22Rv1 (cell line): ENCODE results near the gene WDFY2.

ENCODE experiments used
- ZFX ChIP-seq: fragments of 450-650 bp; IDR thresholded peaks from 2 replicates; pipeline ENCODE4 v1.6.1; 2017; ENCODE audit warnings: antibody characterized with exemption, borderline replicate concordance
- TF ChIP-seq, protein P1 (sequence below): fragments of 450-650 bp; IDR thresholded peaks from 2 replicates; pipeline ENCODE4 v1.5.1; 2017; ENCODE audit warnings: mild to moderate bottlenecking

DNA sequence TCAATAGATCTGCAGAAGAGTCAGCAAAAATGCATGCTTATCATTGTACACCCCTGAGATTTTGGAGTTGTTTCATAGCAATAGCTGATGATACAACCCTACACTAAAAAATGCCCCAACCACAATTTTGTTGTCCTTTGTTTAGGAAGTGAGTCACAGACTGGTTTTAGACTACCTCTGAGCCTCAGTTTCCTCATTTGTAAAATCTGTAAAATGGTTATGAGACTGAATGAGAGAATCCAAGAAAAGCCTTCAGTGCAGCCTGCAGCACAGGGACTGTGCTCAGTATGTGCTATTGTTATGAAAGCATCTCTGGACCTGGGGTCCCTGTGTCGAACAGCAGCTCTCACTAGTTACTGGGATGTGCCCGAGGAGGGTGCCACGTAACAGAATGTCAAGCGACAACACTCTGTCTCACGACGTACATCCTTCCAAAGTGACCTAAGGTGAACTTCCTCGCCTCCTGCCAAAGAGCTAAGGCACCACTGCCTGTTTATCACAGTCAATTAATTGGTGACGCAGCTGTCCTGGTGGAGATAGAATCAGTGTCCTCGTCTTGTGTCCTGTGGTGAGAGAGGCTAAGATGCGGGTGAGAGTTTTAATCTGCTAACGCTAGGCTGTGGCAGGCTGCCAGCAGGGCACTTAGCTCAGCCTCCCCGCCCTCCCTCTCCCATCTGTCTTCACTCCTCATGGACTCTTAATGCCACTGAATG lies 201.6 kb downstream of the WDFY2 start:
- TF ChIP-seq, protein P1, sequence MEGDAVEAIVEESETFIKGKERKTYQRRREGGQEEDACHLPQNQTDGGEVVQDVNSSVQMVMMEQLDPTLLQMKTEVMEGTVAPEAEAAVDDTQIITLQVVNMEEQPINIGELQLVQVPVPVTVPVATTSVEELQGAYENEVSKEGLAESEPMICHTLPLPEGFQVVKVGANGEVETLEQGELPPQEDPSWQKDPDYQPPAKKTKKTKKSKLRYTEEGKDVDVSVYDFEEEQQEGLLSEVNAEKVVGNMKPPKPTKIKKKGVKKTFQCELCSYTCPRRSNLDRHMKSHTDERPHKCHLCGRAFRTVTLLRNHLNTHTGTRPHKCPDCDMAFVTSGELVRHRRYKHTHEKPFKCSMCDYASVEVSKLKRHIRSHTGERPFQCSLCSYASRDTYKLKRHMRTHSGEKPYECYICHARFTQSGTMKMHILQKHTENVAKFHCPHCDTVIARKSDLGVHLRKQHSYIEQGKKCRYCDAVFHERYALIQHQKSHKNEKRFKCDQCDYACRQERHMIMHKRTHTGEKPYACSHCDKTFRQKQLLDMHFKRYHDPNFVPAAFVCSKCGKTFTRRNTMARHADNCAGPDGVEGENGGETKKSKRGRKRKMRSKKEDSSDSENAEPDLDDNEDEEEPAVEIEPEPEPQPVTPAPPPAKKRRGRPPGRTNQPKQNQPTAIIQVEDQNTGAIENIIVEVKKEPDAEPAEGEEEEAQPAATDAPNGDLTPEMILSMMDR: no peak
- TF ChIP-seq ZFX: no peak
